Measurements from ENCODE around the gene DIAPH1. TPM values are rescaled to one million over a fixed set of nuclear protein-coding genes. Genes with fewer than 3 reads are reported as not detected.

The DIAPH1 gene
- total RNA-seq, 2 donors from 2014 or later = 104 to 106 TPM

DNA sequence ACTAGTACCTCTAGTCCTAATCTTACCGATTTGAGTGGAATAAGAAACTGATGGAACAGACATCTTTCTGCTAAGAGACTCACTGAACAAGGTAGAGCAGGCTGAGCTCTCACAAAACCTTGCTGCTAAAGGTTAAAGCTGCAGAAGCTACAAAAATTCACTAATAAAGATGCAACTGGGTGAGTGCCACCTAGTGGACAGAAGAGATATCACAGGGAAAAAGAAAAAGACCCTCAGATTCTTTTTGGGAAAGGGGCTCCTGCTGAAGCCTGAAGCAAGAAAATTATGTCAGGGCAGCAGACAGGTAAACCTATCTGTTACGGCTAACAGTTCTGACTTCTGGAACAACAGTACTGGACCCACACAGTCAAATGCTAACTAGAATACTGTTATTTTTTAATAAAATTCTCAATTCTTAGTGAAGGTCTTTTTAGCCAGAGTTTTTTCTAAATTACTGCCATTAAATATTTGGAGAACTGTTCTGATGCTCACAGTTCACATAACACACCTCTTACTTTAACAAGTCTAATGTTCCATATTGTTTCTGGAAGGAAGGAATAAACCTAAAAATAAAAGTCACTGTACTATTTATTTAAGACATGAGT is 51.2 kb downstream of the DIAPH1 start:
- no peak overlapping the region for H3K27ac Mint-ChIP-seq
- TF ChIP-seq, protein P1, sequence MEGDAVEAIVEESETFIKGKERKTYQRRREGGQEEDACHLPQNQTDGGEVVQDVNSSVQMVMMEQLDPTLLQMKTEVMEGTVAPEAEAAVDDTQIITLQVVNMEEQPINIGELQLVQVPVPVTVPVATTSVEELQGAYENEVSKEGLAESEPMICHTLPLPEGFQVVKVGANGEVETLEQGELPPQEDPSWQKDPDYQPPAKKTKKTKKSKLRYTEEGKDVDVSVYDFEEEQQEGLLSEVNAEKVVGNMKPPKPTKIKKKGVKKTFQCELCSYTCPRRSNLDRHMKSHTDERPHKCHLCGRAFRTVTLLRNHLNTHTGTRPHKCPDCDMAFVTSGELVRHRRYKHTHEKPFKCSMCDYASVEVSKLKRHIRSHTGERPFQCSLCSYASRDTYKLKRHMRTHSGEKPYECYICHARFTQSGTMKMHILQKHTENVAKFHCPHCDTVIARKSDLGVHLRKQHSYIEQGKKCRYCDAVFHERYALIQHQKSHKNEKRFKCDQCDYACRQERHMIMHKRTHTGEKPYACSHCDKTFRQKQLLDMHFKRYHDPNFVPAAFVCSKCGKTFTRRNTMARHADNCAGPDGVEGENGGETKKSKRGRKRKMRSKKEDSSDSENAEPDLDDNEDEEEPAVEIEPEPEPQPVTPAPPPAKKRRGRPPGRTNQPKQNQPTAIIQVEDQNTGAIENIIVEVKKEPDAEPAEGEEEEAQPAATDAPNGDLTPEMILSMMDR (conservative IDR thresholded peaks at IDR 0.05) = peak; percentile 93
- peaks cover 95% of the 10 kb centered on the region for H3K36me3 ChIP-seq (ENCODE audit: control insufficient read depth, insufficient read depth, low read length)
- peaks cover 1% of the 10 kb centered on the region for H3K9me3 Mint-ChIP-seq
- H3K27me3 Mint-ChIP-seq (ENCODE audit: insufficient read depth) = no peaks in the 10 kb centered on the region
- no peaks in the 10 kb centered on the region for H3K27me3 ChIP-seq (ENCODE audit: control insufficient read depth, insufficient read depth, low read length, poor library complexity, severe bottlenecking)
- 0 to 65% methylated on average over 1 to 2 of the region's 2 CpGs for WGBS, 2 experiments (ENCODE audit: insufficient coverage in 1 of 2, insufficient read length in 1 of 2)
- peaks cover 5% of the 10 kb centered on the region for H3K9me3 ChIP-seq (ENCODE audit: control insufficient read depth, low read length)
- no peak for DNase-seq
- peaks cover 12% of the 10 kb centered on the region for H3K4me1 Mint-ChIP-seq
- H3K4me1 ChIP-seq (ENCODE audit: control insufficient read depth, insufficient read depth, low read length) = no peaks in the 10 kb centered on the region
- no peak overlapping the region for H3K4me3 ChIP-seq (ENCODE audit: low read length)
- H3K9ac ChIP-seq (ENCODE audit: extremely low read depth, low read length, poor library complexity, severe bottlenecking) = no peak overlapping the region
- H3K36me3 Mint-ChIP-seq (ENCODE audit: low read depth) = peaks cover 61% of the 10 kb centered on the region
- H3K27ac ChIP-seq (ENCODE audit: low read depth, low read length) = no peak overlapping the region
- H3K4me3 Mint-ChIP-seq = no peak overlapping the region

GRCh38 chr5:141565826-141566570 is 52.8 kb downstream of the DIAPH1 start:
- no peak for DNase-seq
- Histone ChIP-seq H3K27ac (ENCODE audit: low read depth, low read length) (no peak overlapping the region), H3K9ac (ENCODE audit: extremely low read depth, low read length, poor library complexity, severe bottlenecking) (no peak overlapping the region), H3K9me3 (ENCODE audit: control insufficient read depth, low read length) (peaks cover 5% of the 10 kb centered on the region), H3K4me1 (ENCODE audit: control insufficient read depth, insufficient read depth, low read length) (no peaks in the 10 kb centered on the region), H3K27me3 (ENCODE audit: control insufficient read depth, insufficient read depth, low read length, poor library complexity, severe bottlenecking) (no peaks in the 10 kb centered on the region), H3K36me3 (ENCODE audit: control insufficient read depth, insufficient read depth, low read length) (peaks cover 95% of the 10 kb centered on the region), H3K4me3 (ENCODE audit: low read length) (no peak overlapping the region)
- Mint-ChIP-seq H3K4me3 (no peak overlapping the region), H3K36me3 (ENCODE audit: low read depth) (peaks cover 58% of the 10 kb centered on the region), H3K9me3 (peaks cover 1% of the 10 kb centered on the region), H3K4me1 (peaks cover 12% of the 10 kb centered on the region), H3K27ac (peak overlapping the region; percentile 67), H3K27me3 (ENCODE audit: insufficient read depth) (no peaks in the 10 kb centered on the region)
- TF ChIP-seq, protein P1 (conservative IDR thresholded peaks at IDR 0.05) = no peak
- 94 to 95% methylated on average over 7 to 8 of the region's 8 CpGs for WGBS, 2 experiments (ENCODE audit: insufficient coverage in 1 of 2, insufficient read length in 1 of 2)

DNA sequence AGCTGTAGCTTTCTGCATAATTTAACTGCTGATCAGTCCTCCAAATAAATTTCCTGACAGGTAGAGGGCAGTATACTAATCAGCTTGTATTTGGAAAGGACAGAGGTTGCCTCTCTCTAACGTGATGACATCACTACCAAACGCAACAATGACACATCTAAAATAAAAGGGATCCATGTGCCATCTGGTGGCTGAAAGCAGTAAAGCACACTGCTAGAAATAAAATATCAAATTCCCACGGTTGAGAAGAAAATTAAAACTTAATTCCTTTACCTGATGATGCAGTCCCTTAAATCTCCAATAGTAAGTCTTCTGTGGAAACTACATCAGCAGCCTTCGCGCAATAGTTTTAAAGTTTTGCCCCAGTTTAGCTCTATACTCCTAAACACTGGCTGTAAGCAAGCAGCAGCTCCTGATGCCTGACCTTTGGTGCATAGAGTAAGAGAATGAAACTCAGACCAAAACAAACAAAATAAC is 54.5 kb downstream of the DIAPH1 start:
- H3K36me3 Mint-ChIP-seq (ENCODE audit: low read depth) = peaks cover 56% of the 10 kb centered on the region
- no peaks in the 10 kb centered on the region for H3K27me3 Mint-ChIP-seq (ENCODE audit: insufficient read depth)
- H3K9ac ChIP-seq (ENCODE audit: extremely low read depth, low read length, poor library complexity, severe bottlenecking) = peak overlapping the region; percentile 31
- H3K9me3 Mint-ChIP-seq = peaks cover 1% of the 10 kb centered on the region
- H3K27ac ChIP-seq (ENCODE audit: low read depth, low read length) = peak overlapping the region; percentile 61
- H3K27me3 ChIP-seq (ENCODE audit: control insufficient read depth, insufficient read depth, low read length, poor library complexity, severe bottlenecking) = no peaks in the 10 kb centered on the region
- peaks cover 92% of the 10 kb centered on the region for H3K36me3 ChIP-seq (ENCODE audit: control insufficient read depth, insufficient read depth, low read length)
- no peak overlapping the region for H3K4me3 ChIP-seq (ENCODE audit: low read length)
- H3K27ac Mint-ChIP-seq = peak overlapping the region; percentile 94
- DNase-seq = peak; percentile 85
- TF ChIP-seq, protein P1 (conservative IDR thresholded peaks at IDR 0.05) = peak; percentile 97
- H3K9me3 ChIP-seq (ENCODE audit: control insufficient read depth, low read length) = peaks cover 5% of the 10 kb centered on the region
- WGBS, 2 experiments (ENCODE audit: insufficient coverage in 1 of 2, insufficient read length in 1 of 2) = 36 to 52% methylated on average over 5 of the region's 5 CpGs
- H3K4me1 ChIP-seq (ENCODE audit: control insufficient read depth, insufficient read depth, low read length) = no peaks in the 10 kb centered on the region
- H3K4me3 Mint-ChIP-seq = no peak overlapping the region
- H3K4me1 Mint-ChIP-seq = peaks cover 25% of the 10 kb centered on the region
